CD4-positive, alpha-beta T cell treated with Interleukin-15 for 1 hour (primary cell): ENCODE measurements around the gene MAB21L4.

ENCODE experiments used
- DNase-seq: peaks from one replicate; pipeline ENCODE4 v3.0.0-alpha.2; 2020

The MAB21L4 gene

DNA sequence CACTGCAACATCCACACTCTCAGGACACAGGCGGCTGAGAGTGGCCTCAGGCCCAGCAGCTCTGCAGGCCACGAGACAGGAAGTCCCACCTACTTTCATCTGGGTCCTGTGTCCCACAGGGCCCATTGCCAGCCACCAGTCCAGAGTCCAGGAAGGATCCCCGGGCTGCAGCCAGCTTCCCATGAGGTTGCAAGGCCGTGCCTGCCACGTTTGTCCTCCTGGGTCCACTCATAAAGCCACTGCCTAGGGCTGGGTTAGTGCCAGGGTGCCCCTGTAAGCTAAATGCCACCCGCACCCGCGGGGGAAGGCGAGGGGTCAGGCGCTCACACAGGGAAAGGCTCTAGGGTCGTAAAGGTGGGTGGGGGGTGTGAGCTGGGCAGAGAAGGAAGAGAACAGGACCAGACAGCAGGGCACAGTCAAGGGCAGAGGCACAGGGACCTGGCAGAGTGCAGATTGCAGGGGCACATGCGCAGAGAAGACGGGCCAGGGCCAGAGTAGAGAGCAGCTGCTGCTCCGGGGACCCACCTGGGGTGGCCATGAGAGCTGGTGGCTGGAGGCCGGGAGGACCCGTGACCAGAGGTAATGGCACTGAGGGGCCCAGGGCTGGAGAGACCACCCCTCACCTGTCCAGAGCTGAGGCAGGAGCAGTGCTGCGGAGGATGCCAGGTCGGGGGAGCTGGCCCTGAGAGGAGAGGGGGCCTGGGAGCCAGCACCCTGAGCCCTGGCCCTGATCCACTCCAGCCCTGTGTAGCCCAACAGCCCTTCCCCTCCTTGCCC, 19.3 kb downstream of the MAB21L4 start:
- no peak for DNase-seq

GRCh38 chr2:240876035-240876474, 19.9 kb downstream of the MAB21L4 start:
- DNase-seq, result no peak

- DNase-seq, result no peak
These were observed 20.5 kb downstream of the MAB21L4 start for GRCh38 chr2:240875228-240876034.

- no peak for DNase-seq
These were observed 21.2 kb downstream of the MAB21L4 start for GRCh38 chr2:240874715-240875227.

DNA sequence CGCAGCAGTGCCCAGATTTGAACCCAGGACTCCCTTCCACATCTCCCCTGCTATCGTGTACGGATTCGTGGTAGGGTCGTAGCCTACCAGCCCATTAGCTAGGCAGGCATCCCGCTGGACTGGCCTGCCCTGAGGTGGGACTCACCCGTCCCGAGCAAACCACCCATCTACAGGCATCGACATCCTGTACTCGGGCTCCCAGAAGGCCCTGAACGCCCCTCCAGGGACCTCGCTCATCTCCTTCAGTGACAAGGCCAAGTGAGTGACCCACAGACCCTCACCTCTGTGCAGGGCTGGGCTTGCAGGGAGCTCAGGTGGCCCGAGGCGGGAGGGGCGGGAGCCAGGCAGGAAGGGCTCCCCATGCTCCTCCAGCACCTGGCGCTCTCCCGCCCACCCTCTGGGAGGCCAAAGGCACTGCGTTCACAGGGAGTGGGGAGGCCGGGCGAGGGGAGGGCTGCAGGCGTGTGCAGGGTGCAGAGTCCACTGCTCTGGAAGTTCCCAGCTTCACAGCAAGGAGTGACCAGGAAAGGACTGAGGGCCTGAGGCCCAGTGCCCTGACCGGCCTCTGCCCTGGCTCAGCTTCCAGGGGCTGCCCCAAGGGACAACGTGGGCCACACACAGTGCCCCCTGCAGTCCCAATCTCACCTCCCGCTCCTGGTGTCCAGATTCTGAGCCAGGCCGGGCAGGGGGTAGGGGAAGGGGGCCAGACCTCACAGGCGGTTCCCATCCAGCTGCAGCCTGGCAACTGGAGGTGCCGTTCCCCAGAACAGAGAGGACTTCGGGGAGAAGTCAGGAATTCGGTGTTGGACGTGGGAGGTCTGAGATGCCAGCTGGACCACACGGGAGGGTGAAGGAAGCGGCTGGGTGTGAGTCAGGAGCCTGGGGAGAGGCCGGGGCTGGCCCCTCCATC, 21.9 kb downstream of the MAB21L4 start:
- DNase-seq, result no peak

DNA sequence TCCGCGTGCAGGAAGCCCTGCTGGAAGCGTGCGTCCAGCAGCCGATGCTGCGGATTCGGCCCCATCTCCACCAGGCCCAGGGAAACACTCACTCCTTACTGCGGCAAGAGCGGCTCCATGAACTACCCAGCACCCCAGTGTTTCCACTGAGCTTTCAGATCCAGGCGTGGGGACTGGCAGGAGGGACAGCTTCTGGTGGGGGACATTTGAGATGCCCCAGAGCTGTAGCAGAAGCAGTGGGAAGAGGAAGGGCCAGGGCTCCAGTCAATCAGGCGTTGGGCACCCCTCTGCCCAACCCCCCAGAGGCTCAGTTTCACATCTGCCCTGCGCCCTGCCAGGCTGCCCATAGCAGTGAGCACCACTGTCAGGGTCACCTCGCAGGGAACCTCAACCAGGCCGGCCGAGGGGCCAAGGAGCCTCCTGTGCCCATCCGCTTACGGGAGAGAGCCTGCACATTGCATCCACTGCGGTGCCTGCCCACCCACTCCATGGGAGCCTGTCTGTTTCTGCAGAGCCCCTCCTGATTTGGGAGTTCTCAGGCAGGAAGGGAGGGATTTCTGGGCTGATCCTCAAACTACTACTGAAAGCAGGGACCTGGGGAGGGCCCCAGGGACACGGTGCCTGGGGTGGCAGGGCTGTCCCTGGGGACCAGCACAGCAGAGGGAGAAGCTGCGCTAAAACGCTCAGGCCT, 22.7 kb downstream of the MAB21L4 start:
- no peak for DNase-seq

- DNase-seq, result no peak
These were observed 23.4 kb downstream of the MAB21L4 start for GRCh38 chr2:240872317-240873097.

- DNase-seq, result no peak
These were observed 24.6 kb downstream of the MAB21L4 start for GRCh38 chr2:240871071-240871958.

- DNase-seq, result no peak
These were observed 25.7 kb downstream of the MAB21L4 start for GRCh38 chr2:240869956-240870875.

DNA sequence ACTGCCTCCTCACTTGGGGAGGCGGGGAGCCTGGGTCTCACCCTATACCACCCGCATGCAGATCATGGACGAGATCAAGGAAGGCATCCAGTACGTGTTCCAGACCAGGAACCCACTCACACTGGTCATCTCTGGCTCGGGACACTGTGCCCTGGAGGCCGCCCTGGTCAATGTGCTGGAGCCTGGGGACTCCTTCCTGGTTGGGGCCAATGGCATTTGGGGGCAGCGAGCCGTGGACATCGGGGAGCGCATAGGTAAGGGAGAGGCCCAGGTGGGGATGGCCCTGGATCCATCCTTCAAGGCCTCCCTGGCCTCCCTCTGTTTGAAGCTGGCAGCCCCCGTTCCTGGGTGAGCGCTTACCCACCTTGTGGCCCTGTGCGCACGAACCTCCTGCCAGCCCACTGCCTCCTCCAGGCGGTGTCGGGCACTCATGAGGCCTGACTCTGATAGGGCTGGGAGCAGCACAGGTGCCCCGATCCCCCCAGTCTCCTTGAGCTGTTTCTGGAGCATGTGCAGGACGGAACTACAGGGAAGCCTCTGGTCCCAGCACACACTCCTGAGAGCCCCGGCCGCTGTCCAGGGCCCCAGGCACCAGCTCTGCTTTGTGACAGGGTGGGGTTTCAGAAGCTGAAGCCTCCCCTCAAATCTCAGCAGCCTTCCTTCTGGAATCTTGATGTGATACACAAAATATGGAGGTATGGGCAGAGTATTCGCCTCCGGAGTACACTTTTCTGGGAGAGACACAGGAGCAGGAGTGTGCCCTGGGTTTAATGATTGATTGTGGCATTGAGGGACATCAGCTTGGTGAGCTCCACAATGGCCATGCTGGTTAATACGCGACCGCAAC, 26.6 kb downstream of the MAB21L4 start:
- no peak for DNase-seq

- DNase-seq, result no peak
These were observed 27.5 kb downstream of the MAB21L4 start, which contains the start of gene AGXT for GRCh38 chr2:240868286-240869108. TSS of gene AGXT (plus strand) at chr2:240868824. CDS start at chr2:240868866, 42 bp downstream.

- DNase-seq, result no peak
These were observed 30.6 kb downstream of the MAB21L4 start for GRCh38 chr2:240865391-240865790.

DNA sequence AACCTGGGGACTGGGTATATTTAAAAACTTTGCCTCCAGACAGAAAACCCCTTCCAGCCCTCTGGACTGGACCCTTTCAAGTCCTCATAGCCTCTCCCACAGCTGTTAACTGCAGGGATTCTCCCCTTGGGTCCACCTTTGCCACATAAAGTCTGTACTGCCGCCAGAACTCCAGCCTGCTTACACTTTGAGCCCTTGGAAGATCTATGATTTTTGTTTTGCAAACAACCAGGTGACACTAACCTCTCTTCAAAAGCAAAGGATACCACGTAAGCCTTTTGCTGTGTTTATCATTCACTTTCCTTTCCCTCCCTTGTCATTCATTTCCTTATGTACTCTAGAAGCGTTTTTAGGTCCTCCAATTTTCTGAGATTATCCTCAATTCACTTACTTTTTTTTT, 31.5 kb downstream of the MAB21L4 start:
- no peak for DNase-seq

DNA sequence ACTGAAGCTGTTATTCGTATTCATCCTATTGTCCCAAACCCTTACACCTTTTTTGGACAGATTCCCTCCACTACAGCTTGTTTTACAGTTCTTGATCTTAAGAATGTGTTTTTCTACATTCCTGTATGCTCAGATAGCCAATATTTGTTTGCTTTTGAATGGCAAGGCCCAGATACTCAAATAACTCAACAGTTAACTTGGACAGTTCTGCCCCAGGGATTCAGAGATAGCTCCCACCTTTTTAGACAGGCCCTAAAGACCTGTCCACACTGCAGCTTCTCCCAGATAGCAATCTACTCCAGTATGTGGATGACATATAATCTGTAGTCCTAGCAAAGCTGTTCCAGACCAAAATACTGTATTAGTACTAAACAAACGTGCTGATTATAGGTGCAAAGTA, 34.4 kb downstream of the MAB21L4 start:
- no peak for DNase-seq

DNA sequence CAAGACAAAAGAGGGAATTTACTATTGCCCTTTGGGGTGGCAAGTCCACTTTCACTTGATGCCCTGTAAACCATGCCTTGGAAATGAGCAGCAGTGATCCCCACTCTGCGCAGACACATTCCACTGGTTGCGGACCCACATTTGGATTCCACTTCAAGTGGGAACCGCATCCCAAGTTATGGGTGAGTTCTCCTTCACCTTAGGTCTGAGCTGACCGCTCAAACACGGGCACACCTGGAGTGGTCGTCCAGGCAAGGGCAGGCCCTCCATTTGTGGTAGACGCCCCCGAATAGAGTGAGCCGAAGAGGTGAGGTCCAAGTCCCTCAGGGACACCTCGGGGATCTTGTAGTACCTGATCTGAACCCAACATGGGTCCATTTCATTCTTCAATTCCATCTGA, 37.1 kb downstream of the MAB21L4 start:
- no peak for DNase-seq

- DNase-seq, result no peak
These were observed 37.6 kb downstream of the MAB21L4 start for GRCh38 chr2:240858321-240858720.
